ENCODE measurements around the gene NCOR1. TPM values are rescaled to one million over a fixed set of nuclear protein-coding genes. Genes with fewer than 3 reads are reported as not detected.

NCOR1 gene
- total and polyA plus RNA-seq, 2 of the 8 experiments (the other 6 are each of a cell fraction or from before 2014, with no cell fraction given), result 65.4 to 142 TPM

- Histone ChIP-seq H2BK5ac (ENCODE audit: low read depth, low read length) (no peak overlapping the region), H4K91ac (replicated peaks; ENCODE audit: insufficient read length, low read length) (no peak overlapping the region), H3K4me2 (ENCODE audit: insufficient read depth in 1 of 2, low read depth in 2 of 2, low read length in 2 of 2) (no peak overlapping the region), H3K79me2 (ENCODE audit: control insufficient read depth in 1 of 2, insufficient read depth in 2 of 2, low read length in 2 of 2) (no peaks in the 10 kb centered on the region), H3K23ac (ENCODE audit: insufficient read length) (no peak overlapping the region), H3K23me2 (ENCODE audit: low read depth, low read length) (peaks cover 2% of the 10 kb centered on the region; the same call in 1 of the 2 replicates), H3K14ac (ENCODE audit: insufficient read length) (no peak overlapping the region), H3K18ac (ENCODE audit: extremely low read depth, low read length) (no peak overlapping the region), H3K56ac (replicated peaks; ENCODE audit: insufficient read length, low read depth, low read length) (no peak overlapping the region), H3K9me3 (ENCODE audit: insufficient read depth in 2 of 2, low read depth in 1 of 2, low read length in 1 of 2) (no peaks in the 10 kb centered on the region), H3K4me1 (replicated peaks in 1 of 4; ENCODE audit: control insufficient read depth in 3 of 4, insufficient read depth in 4 of 4, low read length in 3 of 4) (no peaks in the 10 kb centered on the region), H4K8ac (ENCODE audit: extremely low read depth, insufficient read depth, low read length) (no peak overlapping the region), H2BK12ac (ENCODE audit: low read depth, low read length) (no peak overlapping the region), H4K5ac (ENCODE audit: insufficient read length, low read depth, low read length) (no peak overlapping the region), H4K20me1 (replicated peaks in 1 of 2; ENCODE audit: control insufficient read depth in 1 of 2, insufficient read depth in 2 of 2, low read length in 2 of 2) (no peaks in the 10 kb centered on the region), H3K27ac (ENCODE audit: low read depth, low read length) (no peak overlapping the region), H3K36me3 (ENCODE audit: control insufficient read depth in 2 of 4, insufficient read depth in 4 of 4, low read length in 3 of 4) (peaks cover 7 to 55% (median 24%) of the 10 kb centered on the region in 4 experiments; a peak in 7 of 8 replicates), H2BK120ac (replicated peaks; ENCODE audit: low read depth, low read length) (no peak overlapping the region), H2BK20ac (ENCODE audit: low read length) (no peak overlapping the region), H3K79me1 (ENCODE audit: low read depth, low read length) (no peaks in the 10 kb centered on the region), H3K9ac (replicated peaks in 1 of 4; ENCODE audit: extremely low read depth in 1 of 4, low read depth in 3 of 4, low read length in 3 of 4) (no peak overlapping the region), H3K27me3 (replicated peaks in 1 of 4; ENCODE audit: control insufficient read depth in 3 of 4, extremely low read depth in 1 of 4, insufficient read depth in 3 of 4, low read length in 3 of 4) (no peaks in the 10 kb centered on the region), H2AFZ (ENCODE audit: low read length) (no peak overlapping the region), H2BK15ac (ENCODE audit: low read length) (no peak overlapping the region), H3K4me3 (ENCODE audit: extremely low read depth in 1 of 4, insufficient read depth in 2 of 4, low read depth in 3 of 4, low read length in 4 of 4) (no peak overlapping the region), H2AK5ac (ENCODE audit: low read depth, low read length) (no peak overlapping the region), H3K4ac (replicated peaks; ENCODE audit: insufficient read length, low read depth, low read length) (no peak overlapping the region)
- no peak for TF ChIP-seq RBBP5 (IDR thresholded peaks at IDR 0.05; ENCODE audit: borderline replicate concordance, low read depth, low read length)
- TF ChIP-seq POU5F1 (IDR thresholded peaks at IDR 0.05; ENCODE audit: low read depth, low read length), result no peak
- no peak for TF ChIP-seq ATF3 (IDR thresholded peaks at IDR 0.05; ENCODE audit: insufficient read depth, low read depth, low read length)
- no peak for TF ChIP-seq SP1 (IDR thresholded peaks at IDR 0.05; ENCODE audit: low read depth, low read length)
- TF ChIP-seq RFX5 (IDR thresholded peaks at IDR 0.05; ENCODE audit: borderline replicate concordance, low read depth, low read length), result no peak
- no peak for TF ChIP-seq SRF (IDR thresholded peaks at IDR 0.05; ENCODE audit: low read depth, low read length)
- no peak for TF ChIP-seq JUND (IDR thresholded peaks at IDR 0.05; ENCODE audit: low read length)
- no peak for TF ChIP-seq SAP30 (IDR thresholded peaks at IDR 0.05; ENCODE audit: insufficient read depth, insufficient replicate concordance, low read length)
- TF ChIP-seq BRCA1 (IDR thresholded peaks at IDR 0.05; ENCODE audit: low read depth, low read length), result no peak
- no peak for TF ChIP-seq SP2 (IDR thresholded peaks at IDR 0.05; ENCODE audit: low read length)
- no peak for TF ChIP-seq CHD1 (IDR thresholded peaks at IDR 0.05; ENCODE audit: low read depth, low read length)
- no peak for TF ChIP-seq POLR2A (IDR thresholded peaks at IDR 0.05; ENCODE audit: control extremely low read depth in 1 of 2, low read depth in 2 of 2, low read length in 2 of 2)
- ChIA-PET POLR2A (ENCODE audit: partially characterized antibody) (interaction anchor here (0.7 kb wide), 1 partner anchor 69 kb away, joined by 3 read pairs; no protein-coding TSS in a partner anchor), CTCF (ENCODE audit: partially characterized antibody) (no interaction called here)
- no peak for FAIRE-seq
- no peak for DNase-seq (ENCODE audit: low read depth in 1 of 2, low spot score in 2 of 2)
- 91% methylated on average over 2 of the region's 2 CpGs; no CpG with 5 or more reads in 1 of the 2 experiments for WGBS, 2 experiments (ENCODE audit: extremely low coverage in 1 of 2, insufficient coverage in 1 of 2, insufficient read length in 1 of 2, insufficient replicate concordance in 2 of 2, low coverage in 1 of 2, low lambda C conversion rate in 2 of 2, missing lambda C conversion rate in 1 of 2)
Measured at GRCh38 chr17:16121915-16122314, 93.4 kb downstream of the NCOR1 start.
